DMS 273 treated with DMSO at 0.1 percent for 48 hours (cell line): ENCODE results near the gene ARTN.

Experiments
- DNase-seq: peaks from one replicate; lab custom pipeline; 2025; lab: John Stamatoyannopoulos, UW

The ARTN gene, protein sequence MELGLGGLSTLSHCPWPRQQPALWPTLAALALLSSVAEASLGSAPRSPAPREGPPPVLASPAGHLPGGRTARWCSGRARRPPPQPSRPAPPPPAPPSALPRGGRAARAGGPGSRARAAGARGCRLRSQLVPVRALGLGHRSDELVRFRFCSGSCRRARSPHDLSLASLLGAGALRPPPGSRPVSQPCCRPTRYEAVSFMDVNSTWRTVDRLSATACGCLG

DNA sequence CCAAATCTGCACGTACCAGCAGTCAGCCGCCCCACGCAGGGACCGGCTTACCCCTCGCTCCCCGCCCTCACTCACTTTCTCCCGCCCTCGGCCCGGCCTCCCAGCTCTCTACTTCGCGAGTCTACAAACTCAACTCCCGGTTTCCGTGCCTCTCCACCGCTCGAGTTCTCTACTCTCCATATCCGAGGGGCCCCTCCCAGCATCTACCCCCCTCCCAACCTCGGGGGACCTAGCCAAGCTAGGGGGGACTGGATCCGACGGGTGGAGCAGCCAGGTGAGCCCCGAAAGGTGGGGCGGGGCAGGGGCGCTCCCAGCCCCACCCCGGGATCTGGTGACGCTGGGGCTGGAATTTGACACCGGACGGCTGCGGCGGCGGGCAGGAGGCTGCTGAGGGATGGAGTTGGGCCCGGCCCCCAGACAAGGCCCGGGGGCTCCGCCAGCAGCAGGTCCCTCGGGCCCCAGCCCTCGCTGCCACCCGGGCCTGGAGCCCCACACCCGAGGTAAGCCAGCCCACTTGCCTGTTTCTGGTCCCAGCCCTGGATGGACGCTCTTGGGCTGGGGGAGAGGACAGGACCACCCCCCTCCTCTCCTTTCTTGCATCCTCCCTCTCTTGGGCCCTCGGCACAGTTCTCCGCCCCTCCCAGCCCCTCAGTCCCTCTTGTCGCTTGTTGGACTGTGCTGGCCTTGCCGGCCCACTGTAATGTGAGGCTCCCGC is at the start of gene ARTN:
Gene ARTN, plus strand, starts transcription at position 416 of the 715 bp plus-strand sequence. CDS start 1,856 bp downstream, outside the sequence.
- DNase-seq = no peak

- DNase-seq = no peak
Observed at GRCh38 chr1:43885279-43885801, 48.3 kb upstream of the ARTN start.

DNA sequence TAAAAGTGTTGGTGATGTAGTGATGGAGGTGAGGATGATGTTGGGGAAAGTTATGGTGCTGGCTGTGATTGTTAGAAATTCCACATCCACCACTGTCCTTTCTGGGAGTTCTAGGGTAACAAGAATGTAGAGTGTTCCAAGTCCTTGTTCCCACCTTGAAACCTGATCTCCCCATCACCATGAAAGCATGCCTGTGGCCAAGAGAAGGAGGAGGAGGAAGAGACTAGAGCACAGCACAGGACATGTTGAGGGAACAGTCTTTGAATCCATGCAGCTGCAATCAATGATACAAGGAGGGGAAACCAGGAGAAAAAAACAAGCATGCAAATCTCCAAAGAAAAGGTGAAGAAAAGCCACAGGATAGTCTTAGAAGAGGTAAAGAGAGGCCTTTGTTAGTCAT is 45.9 kb upstream of the ARTN start:
- no peak for DNase-seq

GRCh38 chr1:43890815-43891214 is 42.8 kb upstream of the ARTN start:
- DNase-seq = no peak

DNA sequence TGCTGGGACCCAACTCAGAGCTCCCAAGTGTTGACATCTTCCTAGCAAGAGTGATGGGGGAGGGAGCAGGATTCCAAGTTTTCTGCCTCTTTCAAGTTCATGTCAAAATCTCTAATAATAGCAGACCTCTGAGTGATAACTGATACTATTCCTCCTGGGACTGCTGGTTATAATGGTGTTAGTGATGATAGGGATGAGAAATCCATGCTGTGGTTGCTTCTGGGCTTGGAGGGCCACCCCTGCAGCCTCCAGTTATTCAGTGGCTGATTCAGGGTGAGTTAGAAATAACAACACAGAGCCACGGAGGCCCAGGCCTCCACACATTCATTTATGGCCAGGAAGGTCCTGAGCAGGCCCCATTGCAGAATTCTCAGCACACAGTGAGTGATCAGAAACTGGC is 40.6 kb upstream of the ARTN start:
- DNase-seq = no peak

- no peak for DNase-seq
Observed at GRCh38 chr1:43898981-43899380, 34.6 kb upstream of the ARTN start.

DNA sequence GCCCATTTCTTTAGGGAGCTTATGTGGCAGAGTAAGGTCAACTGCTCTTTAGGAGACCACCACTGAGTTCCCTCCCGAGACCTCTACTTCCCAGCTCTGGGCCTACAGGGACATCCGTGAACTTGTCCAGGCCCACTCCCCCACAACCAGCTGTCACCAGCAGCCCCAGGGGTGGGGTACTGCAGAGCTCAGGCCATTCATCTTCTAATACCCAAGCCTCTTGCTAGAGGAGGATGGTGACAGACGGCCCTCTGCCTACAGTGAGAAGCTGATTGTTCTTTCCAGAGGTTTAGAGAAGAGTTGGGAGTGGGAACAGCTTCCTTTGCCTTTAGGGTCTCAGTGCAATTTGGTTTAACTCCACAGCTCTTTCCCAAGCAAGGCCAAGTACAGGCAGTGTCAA is 33.2 kb upstream of the ARTN start:
- DNase-seq = no peak

DNA sequence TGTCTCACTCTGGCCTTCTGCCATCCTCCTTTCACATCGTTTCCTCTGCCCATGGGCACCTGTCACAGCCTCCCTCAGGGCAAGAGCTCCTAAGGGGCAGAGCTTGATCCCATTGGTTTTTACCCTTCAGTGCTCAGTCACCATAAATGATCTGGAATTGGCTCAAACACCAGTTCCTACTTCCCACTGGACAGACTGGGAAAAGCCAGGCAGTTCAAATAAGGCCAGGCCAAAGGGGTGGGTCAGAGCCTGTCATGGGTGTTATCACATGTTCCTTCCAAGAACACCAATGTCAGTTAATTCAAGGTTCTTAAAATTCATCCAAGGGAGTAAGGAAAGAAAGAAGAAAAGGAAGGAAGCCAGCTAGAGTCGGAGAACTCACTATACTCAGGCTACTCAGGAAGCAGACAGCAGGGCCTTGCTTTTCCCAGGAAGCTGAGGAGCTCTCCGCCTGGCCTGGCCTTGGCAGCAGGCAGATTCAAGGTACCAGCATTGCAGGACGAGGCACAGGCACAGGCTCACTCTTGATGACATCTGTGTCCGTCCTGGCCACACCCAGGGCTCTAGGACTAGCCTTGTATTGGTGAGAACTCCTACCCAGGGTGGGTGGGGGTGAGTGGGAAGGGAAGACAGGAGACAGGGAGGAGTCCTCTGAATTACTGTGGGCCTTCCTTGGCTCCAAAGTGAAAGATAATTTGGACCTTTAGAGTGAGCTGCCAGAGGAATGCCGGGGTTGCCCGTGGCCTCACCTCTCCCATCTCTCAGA is 32.2 kb upstream of the ARTN start:
- DNase-seq = no peak

- DNase-seq = no peak
Observed at GRCh38 chr1:43902058-43902831, 31.4 kb upstream of the ARTN start.

- no peak for DNase-seq
Observed at GRCh38 chr1:43904660-43905551, 28.7 kb upstream of the ARTN start.

GRCh38 chr1:43908226-43908625 is 25.4 kb upstream of the ARTN start:
- DNase-seq = no peak

DNA sequence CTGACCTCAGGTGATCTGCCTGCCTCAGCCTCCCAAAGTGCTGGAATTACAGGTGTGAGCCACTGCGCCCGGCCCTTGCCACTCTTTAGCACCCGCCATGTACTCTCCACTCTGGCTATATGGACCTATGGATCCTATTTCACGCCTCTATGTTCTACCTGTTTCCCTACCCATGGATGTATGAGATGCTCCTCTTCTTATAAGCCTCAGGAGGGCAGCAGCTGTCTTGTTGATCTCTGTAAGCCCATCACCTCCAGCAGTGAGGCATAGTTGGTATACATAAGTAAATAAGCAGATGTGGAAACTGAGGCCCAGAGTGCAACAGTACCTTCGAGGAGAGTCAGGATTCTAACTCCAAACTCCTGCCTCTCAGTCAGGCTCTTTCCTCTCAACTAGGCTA is 24.7 kb upstream of the ARTN start:
- DNase-seq = no peak

DNA sequence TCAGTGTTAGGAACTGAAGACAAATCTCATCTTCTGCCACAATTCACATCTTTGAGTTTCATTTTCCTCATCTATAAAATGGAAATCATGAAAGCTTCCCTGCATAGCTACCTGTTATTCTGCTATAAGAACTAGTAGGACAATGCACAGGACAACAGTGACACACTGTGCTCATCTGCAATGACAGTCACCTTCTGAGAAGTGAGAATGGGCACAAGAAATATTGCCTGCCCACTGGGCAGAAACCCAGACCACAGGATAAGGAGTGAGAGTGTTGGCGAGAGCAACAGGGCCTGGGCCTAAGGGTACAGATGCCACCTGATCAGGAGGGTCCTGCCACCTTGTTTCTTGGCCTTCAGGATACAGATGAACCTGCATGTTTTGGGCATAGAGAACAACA is 23.3 kb upstream of the ARTN start:
- DNase-seq = no peak

DNA sequence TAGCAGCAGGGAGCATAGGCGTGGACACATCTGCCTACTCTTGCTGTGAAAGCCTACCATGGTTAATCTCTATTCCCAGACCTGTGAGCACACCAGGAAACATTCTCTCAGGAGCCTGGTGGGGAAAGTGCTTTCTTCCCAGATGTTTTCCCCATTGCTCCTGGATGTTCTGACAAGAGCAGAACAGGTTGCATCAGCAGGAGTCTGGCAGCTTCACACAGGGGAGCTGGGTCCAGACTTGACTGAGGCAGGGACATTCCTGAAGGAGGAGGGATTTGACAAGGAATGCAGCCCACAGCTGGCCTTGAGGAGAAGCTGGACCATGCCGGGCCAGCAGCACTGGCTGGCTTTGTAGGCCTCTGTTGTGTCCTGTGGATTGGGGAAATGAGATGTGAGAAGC is 21.0 kb upstream of the ARTN start:
- DNase-seq = no peak

GRCh38 chr1:43913051-43913501 is 20.5 kb upstream of the ARTN start:
- DNase-seq = no peak

DNA sequence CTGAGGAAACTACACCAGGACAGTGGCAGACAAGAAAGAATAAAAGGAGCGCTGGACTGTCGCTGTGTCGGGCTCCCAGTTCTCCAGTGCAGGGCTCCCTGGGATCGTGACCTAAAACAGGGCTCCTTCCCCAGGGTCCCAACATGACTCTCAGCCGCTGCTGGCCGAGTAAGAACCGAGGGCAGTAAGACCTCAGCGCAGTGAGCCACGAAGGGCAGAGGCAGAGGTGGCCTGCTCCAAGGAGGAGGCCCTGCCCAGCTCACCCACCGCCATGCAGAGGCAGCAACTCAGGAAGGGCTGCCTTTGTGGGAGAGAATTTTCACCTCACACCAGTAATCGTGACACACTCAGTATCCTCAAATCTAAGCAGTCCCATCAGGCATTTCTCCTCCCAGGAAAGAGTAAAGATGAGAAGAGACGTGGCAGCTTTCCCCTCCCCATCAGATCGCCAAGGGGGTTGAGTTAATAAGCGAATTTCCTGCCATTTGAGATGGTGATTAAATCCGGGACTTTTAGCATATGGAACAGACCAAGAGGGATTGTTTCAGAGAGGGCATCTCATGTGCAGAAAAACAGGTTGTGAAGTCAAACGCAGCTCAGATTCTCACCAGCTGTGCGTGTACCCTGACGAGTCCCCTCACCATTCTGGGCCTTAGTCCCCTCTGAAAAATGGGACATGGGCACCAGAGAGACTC is 19.8 kb upstream of the ARTN start:
- DNase-seq = no peak

- no peak for DNase-seq
Observed at GRCh38 chr1:43914576-43915525, 18.8 kb upstream of the ARTN start.

DNA sequence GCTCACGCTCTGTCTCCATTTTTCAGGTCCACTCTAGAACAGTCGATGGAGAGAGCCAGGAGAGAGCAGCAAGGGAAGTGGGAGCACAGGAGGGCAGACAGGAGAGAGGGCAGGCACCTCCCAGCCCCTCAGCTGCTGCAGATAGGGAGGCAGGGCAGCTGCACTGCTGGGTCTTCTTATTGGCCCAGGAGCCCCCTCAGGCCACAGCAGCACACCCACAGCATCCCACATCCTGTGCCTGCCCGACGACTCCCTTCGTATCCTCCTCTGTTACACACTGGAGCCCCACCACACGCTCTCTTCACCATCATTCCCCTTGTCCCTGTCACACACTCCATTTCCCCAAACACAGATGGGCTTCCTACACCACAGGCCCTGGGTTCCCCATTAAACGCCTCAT is 13.7 kb upstream of the ARTN start:
- no peak for DNase-seq

GRCh38 chr1:43921022-43921421 is 12.6 kb upstream of the ARTN start:
- DNase-seq = no peak
